AG04450 (cell line): Measurements from ENCODE around the gene NBAS. TPM values are rescaled to one million over a fixed set of nuclear protein-coding genes. Genes with fewer than 3 reads are reported as not detected.

Experiments used
- CTCF ChIA-PET: fragments of 300-600, 350-600 bp; formaldehyde crosslinking; extraction: SDS; loops from one replicate; lab custom pipeline; 2022; ENCODE audit warnings: antibody characterized with exemption, inconsistent platforms; lab: Charles Lee
- POLR2A ChIA-PET: fragments of 350-600 bp; formaldehyde crosslinking; extraction: SDS; loops from one replicate; lab custom pipeline; 2021; ENCODE audit warnings: antibody characterized with exemption, inconsistent platforms; lab: Yijun Ruan, JAX
- DNase-seq: peaks from one replicate; pipeline ENCODE4 v3.0.0-alpha.2; 2011; ENCODE audit warnings: low read depth, low spot score
- H3K27ac ChIP-seq: one replicate; pipeline ENCODE4 v1.5.1; 2012; ENCODE audit warnings: low read depth, low read length, control low read depth
- H3K27me3 ChIP-seq: one replicate; pipeline ENCODE4 v1.6.0; 2012; ENCODE audit warnings: low read length; ENCODE audit not compliant: control insufficient read depth, insufficient read depth
- H3K4me3 ChIP-seq: 2 replicates; pipeline ENCODE4 v1.5.1; 2011; ENCODE audit warnings: mild to moderate bottlenecking, low read depth, low read length, control low read depth
- H3K9me3 ChIP-seq: 2 replicates; pipeline ENCODE4 v1.5.1; 2012; ENCODE audit warnings: low read length; ENCODE audit not compliant: control insufficient read depth, insufficient read depth
- polyA plus RNA-seq: library from polyadenylated mRNA; depleted of rRNA; stranded (reverse); fragments of >200 nt; gene quantifications from 2 replicates; pipeline ENCODE4 v1.2.3, GENCODE V29; 2011
- TF ChIP-seq, protein P1 (sequence below): IDR thresholded peaks from 2 replicates; pipeline ENCODE4 v1.5.1; 2011; ENCODE audit warnings: low read depth, low read length, control low read depth, inconsistent platforms

Gene NBAS
- polyA plus RNA-seq, 1 experiment, result 45.0 TPM

DNA sequence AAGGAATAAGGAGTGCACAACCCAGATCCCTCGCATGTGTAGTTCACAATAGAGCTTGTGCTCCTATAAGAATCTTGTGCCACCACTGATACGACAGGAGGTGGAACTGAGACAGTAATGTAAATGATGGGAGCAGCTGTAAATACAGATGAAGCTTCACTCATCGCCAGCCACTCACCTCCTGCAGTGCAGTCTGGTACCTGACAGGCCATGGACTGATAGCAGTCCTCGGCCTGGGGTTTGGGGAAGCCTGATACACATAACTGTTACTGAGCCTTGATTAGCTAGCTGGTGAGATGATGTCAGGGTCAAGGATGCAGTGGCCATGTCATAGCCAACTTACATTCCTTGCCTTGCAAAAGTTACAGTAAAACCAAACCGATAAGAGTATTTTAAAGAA, 376.6 kb downstream of the NBAS start:
- Histone ChIP-seq H3K4me3 (no peak overlapping the region), H3K9me3 (no peaks in the 10 kb centered on the region), H3K27me3 (no peaks in the 10 kb centered on the region), H3K27ac (no peak overlapping the region)
- DNase-seq, result no peak
- TF ChIP-seq, protein P1, sequence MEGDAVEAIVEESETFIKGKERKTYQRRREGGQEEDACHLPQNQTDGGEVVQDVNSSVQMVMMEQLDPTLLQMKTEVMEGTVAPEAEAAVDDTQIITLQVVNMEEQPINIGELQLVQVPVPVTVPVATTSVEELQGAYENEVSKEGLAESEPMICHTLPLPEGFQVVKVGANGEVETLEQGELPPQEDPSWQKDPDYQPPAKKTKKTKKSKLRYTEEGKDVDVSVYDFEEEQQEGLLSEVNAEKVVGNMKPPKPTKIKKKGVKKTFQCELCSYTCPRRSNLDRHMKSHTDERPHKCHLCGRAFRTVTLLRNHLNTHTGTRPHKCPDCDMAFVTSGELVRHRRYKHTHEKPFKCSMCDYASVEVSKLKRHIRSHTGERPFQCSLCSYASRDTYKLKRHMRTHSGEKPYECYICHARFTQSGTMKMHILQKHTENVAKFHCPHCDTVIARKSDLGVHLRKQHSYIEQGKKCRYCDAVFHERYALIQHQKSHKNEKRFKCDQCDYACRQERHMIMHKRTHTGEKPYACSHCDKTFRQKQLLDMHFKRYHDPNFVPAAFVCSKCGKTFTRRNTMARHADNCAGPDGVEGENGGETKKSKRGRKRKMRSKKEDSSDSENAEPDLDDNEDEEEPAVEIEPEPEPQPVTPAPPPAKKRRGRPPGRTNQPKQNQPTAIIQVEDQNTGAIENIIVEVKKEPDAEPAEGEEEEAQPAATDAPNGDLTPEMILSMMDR, result no peak
- POLR2A ChIA-PET, result no interaction called here
- CTCF ChIA-PET, result no interaction called here

DNA sequence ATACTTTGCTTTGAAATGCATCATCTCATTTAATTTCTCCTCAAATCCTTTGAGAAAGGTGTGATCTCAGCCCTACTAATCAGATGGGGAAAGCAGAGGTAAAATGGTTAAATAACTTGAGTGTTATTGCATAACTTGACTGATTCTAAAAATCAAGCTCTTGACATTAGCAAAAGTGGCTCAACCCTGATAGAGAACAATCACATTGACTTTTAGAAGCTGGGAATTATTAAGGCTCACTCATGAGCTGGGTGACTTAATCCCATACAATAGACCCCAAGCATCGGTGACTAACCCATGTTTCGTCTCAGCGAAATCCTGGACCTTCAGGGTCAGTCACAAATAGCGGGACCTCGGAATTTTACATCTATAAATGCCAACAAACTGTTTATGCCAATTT, 378.9 kb downstream of the NBAS start:
- POLR2A ChIA-PET, result no interaction called here
- DNase-seq, result no peak

DNA sequence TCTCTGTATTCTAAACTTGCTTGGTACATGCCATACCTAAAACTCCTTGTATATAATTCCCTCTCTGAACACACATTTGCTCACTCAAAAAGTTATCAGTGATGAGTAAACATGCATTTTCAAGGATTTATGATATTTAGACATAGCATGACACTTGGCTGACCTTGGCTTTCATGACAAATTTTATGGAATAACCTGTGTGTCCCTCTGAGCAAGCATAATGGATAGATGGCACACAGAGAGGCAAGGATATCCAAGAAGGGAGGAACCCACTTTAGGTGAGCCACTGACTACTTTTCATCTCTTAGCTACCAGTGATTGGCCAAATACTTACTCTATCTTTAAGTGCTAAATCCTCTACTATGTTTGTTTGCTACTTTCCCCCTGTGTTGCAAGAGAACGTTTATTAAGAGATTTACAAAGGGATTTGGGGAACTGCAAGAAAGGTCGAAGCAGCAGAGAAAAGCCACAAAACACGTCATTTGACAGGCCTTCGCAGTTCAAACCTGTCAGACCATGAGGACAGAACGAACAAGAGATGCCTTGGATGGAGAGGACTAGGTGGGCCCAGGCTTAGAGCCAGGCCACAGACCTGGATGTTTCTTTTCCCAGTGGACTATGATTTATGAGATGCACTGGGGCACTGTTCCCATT, 379.9 kb downstream of the NBAS start:
- Histone ChIP-seq H3K27me3 (no peaks in the 10 kb centered on the region), H3K9me3 (no peaks in the 10 kb centered on the region), H3K4me3 (no peak overlapping the region), H3K27ac (no peak overlapping the region)
- TF ChIP-seq, protein P1, result no peak
- no peak for DNase-seq
- ChIA-PET POLR2A (no interaction called here), CTCF (no interaction called here)

More for the DNA sequence above, 378.9 kb downstream of the NBAS start:
- Histone ChIP-seq H3K27ac (no peak overlapping the region), H3K27me3 (no peaks in the 10 kb centered on the region), H3K9me3 (no peaks in the 10 kb centered on the region), H3K4me3 (no peak overlapping the region)
- TF ChIP-seq, protein P1, result no peak
- CTCF ChIA-PET, result no interaction called here

DNA sequence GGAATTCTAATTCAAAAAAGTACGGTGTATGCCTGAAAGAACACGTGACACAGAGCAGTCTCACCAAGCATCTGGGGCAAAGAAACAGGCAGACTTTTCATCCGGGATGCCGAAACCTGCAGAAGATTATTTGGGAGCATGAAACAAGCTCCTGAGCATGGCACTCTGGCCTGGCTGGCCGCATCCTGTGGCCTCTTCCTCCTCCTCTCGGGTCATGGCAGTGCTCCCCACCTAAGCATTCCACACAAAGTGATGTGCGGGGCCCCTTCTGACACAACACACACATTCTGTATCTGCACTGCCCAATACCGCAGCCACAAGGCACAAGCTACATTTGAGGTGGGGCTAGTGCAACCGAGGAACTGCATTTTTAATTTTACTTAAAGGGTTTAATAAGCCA, 380.8 kb downstream of the NBAS start:
- ChIA-PET POLR2A (no interaction called here), CTCF (no interaction called here)
- Histone ChIP-seq H3K9me3 (no peaks in the 10 kb centered on the region), H3K27ac (no peak overlapping the region), H3K4me3 (no peak overlapping the region), H3K27me3 (no peaks in the 10 kb centered on the region)
- DNase-seq, result no peak
- TF ChIP-seq, protein P1, result no peak

DNA sequence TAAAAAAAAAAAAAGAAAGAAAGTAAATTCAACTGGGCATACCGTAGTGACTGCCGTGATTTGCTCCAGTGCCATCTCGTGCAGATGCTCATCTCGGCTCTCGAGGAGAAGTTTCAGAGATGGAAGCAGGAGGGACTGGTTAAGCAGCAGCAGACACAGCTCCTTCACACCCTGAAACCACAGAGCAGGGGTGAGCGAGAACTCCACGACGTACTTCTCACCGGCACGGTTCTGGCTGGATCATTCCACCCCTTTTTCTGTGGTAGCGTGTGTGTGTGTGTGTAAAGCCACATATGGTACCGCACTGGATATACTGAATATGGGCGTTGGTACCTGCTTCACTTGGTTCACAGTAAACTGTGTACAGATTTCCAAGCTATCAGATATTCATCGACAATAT, 382.2 kb downstream of the NBAS start:
- ChIA-PET CTCF (no interaction called here), POLR2A (no interaction called here)
- TF ChIP-seq, protein P1, result no peak
- H3K27me3 ChIP-seq, result no peaks in the 10 kb centered on the region
- no peaks in the 10 kb centered on the region for H3K9me3 ChIP-seq
- DNase-seq, result no peak
- H3K27ac ChIP-seq, result no peak overlapping the region
- H3K4me3 ChIP-seq, result no peak overlapping the region
